ENCODE measurements around the gene SLC35F3. TPM values are rescaled to one million over a fixed set of nuclear protein-coding genes. Genes with fewer than 3 reads are reported as not detected.

The SLC35F3 gene
- total and polyA plus RNA-seq, 3 experiments from 2014 or later: 0.21 to 7.8 (median 6.9) TPM

- H3K4me1 ChIP-seq (ENCODE audit: insufficient read depth, low read length): no peaks in the 10 kb centered on the region
- no peaks in the 10 kb centered on the region for H3K9me3 ChIP-seq (ENCODE audit: low read length)
- H3K27me3 ChIP-seq (ENCODE audit: insufficient read depth, low read length, poor library complexity, severe bottlenecking): no peaks in the 10 kb centered on the region
- H3K27ac ChIP-seq (ENCODE audit: low read depth, low read length): no peak overlapping the region
- H3K9me3 Mint-ChIP-seq: no peaks in the 10 kb centered on the region
- DNase-seq: no peak
- H3K4me1 Mint-ChIP-seq: peaks cover 3 to 7% (median 6%) of the 10 kb centered on the region in 3 donors
- no peak overlapping the region for H3K4me3 ChIP-seq (ENCODE audit: low read length)
- peaks cover 0 to 2% (median 0%) of the 10 kb centered on the region in 3 donors for H3K36me3 Mint-ChIP-seq
- H3K27ac Mint-ChIP-seq: no peak overlapping the region
- peaks cover 14 to 31% of the 10 kb centered on the region in 2 donors for H3K27me3 Mint-ChIP-seq
- CTCF ChIA-PET: no interaction called here
- no peaks in the 10 kb centered on the region for H3K36me3 ChIP-seq (ENCODE audit: insufficient read depth, low read length)
- POLR2A ChIA-PET: no interaction called here
- H3K4me3 Mint-ChIP-seq: no peak overlapping the region
Measured at GRCh38 chr1:234272656-234273312, 368.3 kb downstream of the SLC35F3 start.

GRCh38 chr1:234273981-234274380 lies 369.5 kb downstream of the SLC35F3 start:
- H3K36me3 Mint-ChIP-seq: peaks cover 0 to 2% (median 0%) of the 10 kb centered on the region in 3 donors
- H3K36me3 ChIP-seq (ENCODE audit: insufficient read depth, low read length): no peaks in the 10 kb centered on the region
- DNase-seq: no peak
- no peaks in the 10 kb centered on the region for H3K9me3 Mint-ChIP-seq
- H3K27ac ChIP-seq (ENCODE audit: low read depth, low read length): no peak overlapping the region
- no peaks in the 10 kb centered on the region for H3K27me3 ChIP-seq (ENCODE audit: insufficient read depth, low read length, poor library complexity, severe bottlenecking)
- no peak overlapping the region for H3K4me3 ChIP-seq (ENCODE audit: low read length)
- ChIA-PET POLR2A (no interaction called here), CTCF (no interaction called here)
- H3K27ac Mint-ChIP-seq: no peak overlapping the region
- no peaks in the 10 kb centered on the region for H3K9me3 ChIP-seq (ENCODE audit: low read length)
- peaks cover 3 to 7% (median 6%) of the 10 kb centered on the region in 3 donors for H3K4me1 Mint-ChIP-seq
- H3K27me3 Mint-ChIP-seq: peaks cover 14 to 31% of the 10 kb centered on the region in 2 donors
- no peak overlapping the region for H3K4me3 Mint-ChIP-seq
- no peaks in the 10 kb centered on the region for H3K4me1 ChIP-seq (ENCODE audit: insufficient read depth, low read length)

GRCh38 chr1:234276151-234276788 lies 371.8 kb downstream of the SLC35F3 start:
- Histone ChIP-seq H3K27me3 (ENCODE audit: insufficient read depth, low read length, poor library complexity, severe bottlenecking) (no peaks in the 10 kb centered on the region), H3K4me3 (ENCODE audit: low read length) (no peak overlapping the region), H3K27ac (ENCODE audit: low read depth, low read length) (no peak overlapping the region), H3K36me3 (ENCODE audit: insufficient read depth, low read length) (no peaks in the 10 kb centered on the region), H3K9me3 (ENCODE audit: low read length) (no peaks in the 10 kb centered on the region), H3K4me1 (ENCODE audit: insufficient read depth, low read length) (no peaks in the 10 kb centered on the region)
- ChIA-PET CTCF (interaction anchor here (0.9 kb wide), 1 partner anchor 34 kb away, joined by 3 read pairs; no protein-coding TSS in a partner anchor), POLR2A (no interaction called here)
- H3K4me1 Mint-ChIP-seq: peaks cover 0 to 2% (median under 1%) of the 10 kb centered on the region in 3 donors
- no peak overlapping the region for H3K4me3 Mint-ChIP-seq
- H3K27me3 Mint-ChIP-seq: peaks cover 14 to 31% of the 10 kb centered on the region in 2 donors
- DNase-seq: no peak
- peaks cover 0 to 2% (median 0%) of the 10 kb centered on the region in 3 donors for H3K36me3 Mint-ChIP-seq
- H3K9me3 Mint-ChIP-seq: no peaks in the 10 kb centered on the region
- no peak overlapping the region for H3K27ac Mint-ChIP-seq

GRCh38 chr1:234277161-234277868 lies 372.8 kb downstream of the SLC35F3 start:
- no peaks in the 10 kb centered on the region for H3K27me3 ChIP-seq (ENCODE audit: insufficient read depth, low read length, poor library complexity, severe bottlenecking)
- no peaks in the 10 kb centered on the region for H3K9me3 ChIP-seq (ENCODE audit: low read length)
- no peaks in the 10 kb centered on the region for H3K9me3 Mint-ChIP-seq
- DNase-seq: no peak
- H3K4me1 ChIP-seq (ENCODE audit: insufficient read depth, low read length): no peaks in the 10 kb centered on the region
- ChIA-PET POLR2A (no interaction called here), CTCF (interaction anchor here (0.9 kb wide), 1 partner anchor 33 kb away, joined by 3 read pairs; no protein-coding TSS in a partner anchor)
- no peak overlapping the region for H3K4me3 ChIP-seq (ENCODE audit: low read length)
- peaks cover 16 to 30% of the 10 kb centered on the region in 2 donors for H3K27me3 Mint-ChIP-seq
- no peaks in the 10 kb centered on the region for H3K4me1 Mint-ChIP-seq
- peaks cover 0 to 2% (median 0%) of the 10 kb centered on the region in 3 donors for H3K36me3 Mint-ChIP-seq
- no peak overlapping the region for H3K27ac ChIP-seq (ENCODE audit: low read depth, low read length)
- H3K27ac Mint-ChIP-seq: no peak overlapping the region
- H3K36me3 ChIP-seq (ENCODE audit: insufficient read depth, low read length): no peaks in the 10 kb centered on the region
- no peak overlapping the region for H3K4me3 Mint-ChIP-seq

- peaks cover 0 to 2% (median 0%) of the 10 kb centered on the region in 3 donors for H3K36me3 Mint-ChIP-seq
- no peaks in the 10 kb centered on the region for H3K9me3 Mint-ChIP-seq
- POLR2A ChIA-PET: no interaction called here
- no peaks in the 10 kb centered on the region for H3K4me1 ChIP-seq (ENCODE audit: insufficient read depth, low read length)
- H3K9me3 ChIP-seq (ENCODE audit: low read length): no peaks in the 10 kb centered on the region
- no peaks in the 10 kb centered on the region for H3K36me3 ChIP-seq (ENCODE audit: insufficient read depth, low read length)
- DNase-seq: no peak
- no peaks in the 10 kb centered on the region for H3K27me3 ChIP-seq (ENCODE audit: insufficient read depth, low read length, poor library complexity, severe bottlenecking)
- no peaks in the 10 kb centered on the region for H3K4me1 Mint-ChIP-seq
- H3K4me3 Mint-ChIP-seq: no peak overlapping the region
- no peak overlapping the region for H3K4me3 ChIP-seq (ENCODE audit: low read length)
- H3K27ac Mint-ChIP-seq: no peak overlapping the region
- H3K27me3 Mint-ChIP-seq: peaks cover 9 to 21% of the 10 kb centered on the region in 2 donors
- H3K27ac ChIP-seq (ENCODE audit: low read depth, low read length): no peak overlapping the region
- CTCF ChIA-PET: no interaction called here
Measured at GRCh38 chr1:234279021-234279420, 374.5 kb downstream of the SLC35F3 start.

- Mint-ChIP-seq H3K27me3 (peaks cover 9 to 17% of the 10 kb centered on the region in 2 donors), H3K4me3 (no peak overlapping the region), H3K36me3 (peaks cover 0 to 2% (median 0%) of the 10 kb centered on the region in 3 donors), H3K4me1 (no peaks in the 10 kb centered on the region), H3K9me3 (no peaks in the 10 kb centered on the region), H3K27ac (no peak overlapping the region)
- Histone ChIP-seq H3K9me3 (ENCODE audit: low read length) (no peaks in the 10 kb centered on the region), H3K4me1 (ENCODE audit: insufficient read depth, low read length) (no peaks in the 10 kb centered on the region), H3K4me3 (ENCODE audit: low read length) (no peak overlapping the region), H3K36me3 (ENCODE audit: insufficient read depth, low read length) (no peaks in the 10 kb centered on the region), H3K27me3 (ENCODE audit: insufficient read depth, low read length, poor library complexity, severe bottlenecking) (no peaks in the 10 kb centered on the region), H3K27ac (ENCODE audit: low read depth, low read length) (no peak overlapping the region)
- CTCF ChIA-PET: no interaction called here
- POLR2A ChIA-PET: no interaction called here
- no peak for DNase-seq
Measured at GRCh38 chr1:234280500-234280899, 376.0 kb downstream of the SLC35F3 start.

- Mint-ChIP-seq H3K4me3 (no peak overlapping the region), H3K36me3 (no peaks in the 10 kb centered on the region), H3K27ac (no peak overlapping the region), H3K9me3 (no peaks in the 10 kb centered on the region), H3K4me1 (no peaks in the 10 kb centered on the region), H3K27me3 (peaks cover 5 to 18% of the 10 kb centered on the region in 2 donors)
- Histone ChIP-seq H3K36me3 (ENCODE audit: insufficient read depth, low read length) (no peaks in the 10 kb centered on the region), H3K27ac (ENCODE audit: low read depth, low read length) (no peak overlapping the region), H3K4me1 (ENCODE audit: insufficient read depth, low read length) (no peaks in the 10 kb centered on the region), H3K4me3 (ENCODE audit: low read length) (no peak overlapping the region), H3K27me3 (ENCODE audit: insufficient read depth, low read length, poor library complexity, severe bottlenecking) (no peaks in the 10 kb centered on the region), H3K9me3 (ENCODE audit: low read length) (no peaks in the 10 kb centered on the region)
- CTCF ChIA-PET: interaction anchor here (1.5 kb wide), 1 partner anchor 28 kb away, joined by 4 read pairs; no protein-coding TSS in a partner anchor
- POLR2A ChIA-PET: no interaction called here
- DNase-seq: no peak
Measured at GRCh38 chr1:234281826-234282489, 377.5 kb downstream of the SLC35F3 start.
